ENCODE measurements around the gene EIF4G3.
"Not testable (repeated sequence)": the region's sequence is repeated elsewhere in the genome, so short reads cannot be mapped to it uniquely, and the experiment has no call there.

Gene EIF4G3

DNA sequence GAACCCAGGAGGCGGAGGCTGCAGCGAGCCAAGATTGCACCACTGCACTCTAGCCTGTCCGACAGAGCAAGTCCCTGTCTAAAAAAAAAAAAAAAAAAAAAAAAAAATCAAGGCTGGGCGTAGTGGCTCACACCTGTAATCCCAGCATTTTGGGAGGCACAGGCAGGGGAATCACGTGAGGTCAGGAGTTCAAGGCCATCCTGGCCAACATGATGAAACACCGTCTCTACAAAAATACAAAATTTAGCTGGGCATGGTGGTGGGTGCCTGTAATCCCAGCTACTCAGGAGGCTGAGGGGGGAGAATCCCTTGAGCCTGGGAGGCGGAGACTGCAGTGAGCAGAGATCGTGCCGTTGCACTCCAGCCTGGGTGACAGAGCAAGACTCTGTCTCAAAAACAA is 387.1 kb downstream of the EIF4G3 start:
- not testable (repeated sequence) for DNase-seq

DNA sequence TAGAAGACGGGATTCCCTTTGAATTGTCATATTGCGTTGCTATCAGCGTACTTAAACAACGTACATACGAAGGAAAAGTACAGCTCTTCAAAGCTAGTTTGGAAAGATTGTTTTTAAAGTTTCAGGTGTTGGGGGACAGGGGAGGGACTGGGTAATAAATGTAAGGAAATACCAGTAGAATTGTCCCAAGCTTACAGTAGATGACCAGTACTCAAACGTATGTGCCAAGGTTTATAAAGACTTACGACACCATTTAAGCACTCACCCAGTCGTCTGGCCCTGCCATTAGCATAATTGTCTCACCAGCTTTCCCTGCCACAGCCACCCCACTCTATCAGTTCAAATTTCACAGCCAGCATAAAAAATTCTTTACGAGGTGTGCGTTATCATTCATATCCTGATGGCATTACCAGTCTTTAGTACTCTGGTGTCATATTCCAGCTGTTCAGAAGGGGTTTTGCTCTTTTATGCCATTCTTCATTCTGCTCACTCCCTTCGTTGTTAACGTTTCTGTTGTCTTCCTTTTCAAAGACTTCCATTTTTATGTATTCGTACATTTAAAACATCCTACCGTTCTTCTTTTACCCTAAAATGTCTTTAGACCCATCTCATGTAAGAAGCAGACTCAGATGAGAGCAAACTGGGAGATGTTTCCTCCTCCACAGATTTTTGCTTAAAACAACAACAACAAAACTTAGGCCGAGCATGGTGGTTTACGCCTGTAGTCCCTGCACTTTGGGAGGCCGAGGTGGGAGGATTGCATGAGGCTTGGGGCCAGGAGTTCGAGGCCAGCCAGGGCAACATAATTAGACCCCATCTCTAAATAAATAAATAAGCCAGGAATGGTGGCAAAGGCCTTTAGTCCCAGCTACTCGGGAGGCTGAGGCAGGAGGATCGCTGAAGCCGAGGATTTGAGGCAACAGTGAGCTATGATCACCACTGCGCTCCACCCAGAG is 388.6 kb downstream of the EIF4G3 start:
- DNase-seq = no peak

DNA sequence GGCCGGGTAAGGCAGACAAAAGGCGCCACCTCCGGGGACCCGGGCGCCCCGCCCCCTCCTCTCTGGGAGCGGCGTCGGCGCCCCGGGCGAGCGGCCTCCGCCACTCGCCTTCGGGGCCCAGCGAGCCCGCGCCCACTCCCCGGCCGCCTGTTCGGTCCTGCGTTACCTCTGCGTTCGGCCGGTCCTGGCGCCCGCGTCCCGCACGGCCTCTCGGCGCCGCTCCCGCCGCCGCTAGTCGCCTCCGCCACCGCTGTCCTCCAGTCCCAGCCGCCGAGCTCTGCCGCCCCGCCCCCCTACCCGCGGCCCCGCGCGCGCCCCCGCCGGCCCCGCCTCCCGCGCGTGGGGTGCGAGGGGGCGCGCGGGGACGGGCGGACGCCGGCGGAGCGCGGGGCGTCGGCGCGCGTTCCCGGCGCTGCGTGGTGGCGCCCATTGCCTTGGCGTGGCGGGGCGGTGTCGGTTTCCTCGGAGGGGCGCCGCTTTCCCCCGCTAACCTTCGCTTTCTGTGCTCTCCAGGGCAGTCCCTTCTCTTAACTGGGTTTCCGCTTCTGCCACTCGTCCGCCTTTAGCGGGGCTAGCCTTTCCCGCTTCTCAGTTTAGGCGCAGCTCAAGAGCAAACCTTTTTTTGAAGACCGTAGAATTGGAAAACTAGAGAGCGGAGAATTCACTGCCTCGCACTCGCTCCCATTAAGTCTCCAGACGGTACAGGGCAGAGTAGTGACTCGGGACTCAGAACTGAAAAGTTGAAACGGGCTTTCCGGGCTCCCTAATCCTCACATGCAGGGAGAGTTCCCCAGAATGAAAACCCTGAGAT is 389.5 kb downstream of the EIF4G3 start, which contains the start of gene HP1BP3:
Gene HP1BP3, minus strand, starts transcription at position 279 of the 811 bp plus-strand sequence. CDS start 6,867 bp downstream, outside the sequence.
- DNase-seq = peak; percentile 78

DNA sequence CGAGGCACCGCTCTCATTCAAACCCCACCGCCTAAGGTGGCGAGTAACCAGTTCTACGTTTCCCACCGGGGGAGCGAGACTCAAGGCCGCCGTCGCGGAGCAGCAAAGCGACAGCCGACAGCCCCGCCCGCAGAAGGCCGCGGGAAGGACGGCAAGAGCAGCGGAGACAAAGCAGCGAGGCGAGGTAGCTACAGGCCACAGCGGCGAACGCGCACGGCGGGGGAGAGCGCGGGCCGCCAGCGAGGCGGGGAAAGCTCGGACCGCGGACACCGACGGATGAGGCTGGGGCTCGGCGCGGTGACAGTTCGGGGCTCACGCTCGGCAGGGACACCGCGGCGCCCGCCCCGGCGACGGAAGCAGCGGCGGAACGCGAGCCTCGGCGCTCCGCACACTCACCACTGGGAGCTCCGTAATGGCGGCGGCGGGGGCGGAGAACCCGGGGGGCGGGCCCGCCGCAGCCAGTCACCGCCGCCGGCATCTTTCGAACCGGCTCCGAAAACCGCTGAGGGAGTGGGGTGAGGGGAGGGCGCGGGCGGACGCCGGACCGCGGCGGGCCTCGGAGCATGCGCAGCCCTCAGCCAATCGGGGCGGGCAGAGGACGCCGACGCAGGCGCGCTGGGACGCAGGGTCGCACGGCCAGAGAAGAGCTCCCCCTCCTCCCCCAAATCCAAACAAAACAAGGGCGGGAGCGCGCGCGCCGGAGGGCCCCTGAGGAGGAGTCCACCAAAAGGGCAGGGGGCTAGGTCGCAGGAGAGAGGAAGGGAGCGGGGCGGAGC is 390.3 kb downstream of the EIF4G3 start:
- DNase-seq = peak; percentile 90

DNA sequence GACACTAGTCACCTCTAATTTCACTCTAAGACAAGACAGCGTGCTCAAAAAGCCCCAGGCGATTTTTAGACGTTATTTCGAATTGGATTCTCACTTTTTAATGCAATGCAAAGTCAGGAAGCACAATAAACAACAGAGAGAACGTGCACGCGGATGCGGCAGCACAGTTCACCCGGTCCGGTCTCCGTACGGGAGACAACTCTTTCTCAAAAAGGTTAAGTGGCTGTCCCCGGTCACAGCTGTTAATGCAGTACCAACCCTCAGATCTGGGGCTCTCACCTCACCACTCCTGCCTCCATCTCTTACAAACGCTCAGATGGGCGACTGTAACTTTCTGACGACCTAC is 390.8 kb downstream of the EIF4G3 start:
- no peak for DNase-seq

DNA sequence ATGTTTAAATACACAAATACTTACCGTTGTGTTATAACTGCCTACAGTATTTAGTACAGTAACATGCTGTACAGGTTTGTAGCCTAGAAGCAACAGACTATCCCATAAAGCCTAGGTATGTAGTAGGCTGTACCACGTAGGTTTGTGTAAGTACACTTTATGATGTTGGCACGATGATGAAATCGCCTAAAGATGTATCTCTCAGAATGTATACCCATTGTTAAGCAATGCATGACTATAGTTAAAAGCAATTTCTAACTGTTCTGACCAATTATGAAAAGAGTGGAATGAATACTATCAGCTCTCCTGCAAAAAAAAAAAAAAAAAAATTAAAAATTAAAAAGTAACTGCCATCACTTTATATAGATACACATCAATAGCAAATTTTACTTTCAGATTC is 401.0 kb downstream of the EIF4G3 start:
- no peak for DNase-seq

DNA sequence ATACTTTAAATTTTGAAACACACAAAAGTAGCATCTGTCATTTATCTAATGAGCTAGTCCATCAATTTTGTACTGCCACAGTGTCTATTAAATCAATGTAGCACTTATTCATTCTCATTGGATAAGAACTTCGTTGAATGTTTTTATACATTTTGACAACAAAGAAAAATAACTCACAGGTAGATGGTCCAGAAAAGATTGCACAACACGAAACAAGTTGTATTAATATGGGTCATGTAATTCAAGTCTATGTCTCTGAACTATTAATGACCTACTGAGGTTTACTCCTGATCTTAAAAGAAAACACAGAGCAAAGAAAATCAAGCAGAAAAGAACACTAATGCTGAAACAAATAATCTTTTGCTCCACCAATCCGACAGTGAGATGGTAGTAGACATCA is 404.9 kb downstream of the EIF4G3 start:
- DNase-seq = no peak

DNA sequence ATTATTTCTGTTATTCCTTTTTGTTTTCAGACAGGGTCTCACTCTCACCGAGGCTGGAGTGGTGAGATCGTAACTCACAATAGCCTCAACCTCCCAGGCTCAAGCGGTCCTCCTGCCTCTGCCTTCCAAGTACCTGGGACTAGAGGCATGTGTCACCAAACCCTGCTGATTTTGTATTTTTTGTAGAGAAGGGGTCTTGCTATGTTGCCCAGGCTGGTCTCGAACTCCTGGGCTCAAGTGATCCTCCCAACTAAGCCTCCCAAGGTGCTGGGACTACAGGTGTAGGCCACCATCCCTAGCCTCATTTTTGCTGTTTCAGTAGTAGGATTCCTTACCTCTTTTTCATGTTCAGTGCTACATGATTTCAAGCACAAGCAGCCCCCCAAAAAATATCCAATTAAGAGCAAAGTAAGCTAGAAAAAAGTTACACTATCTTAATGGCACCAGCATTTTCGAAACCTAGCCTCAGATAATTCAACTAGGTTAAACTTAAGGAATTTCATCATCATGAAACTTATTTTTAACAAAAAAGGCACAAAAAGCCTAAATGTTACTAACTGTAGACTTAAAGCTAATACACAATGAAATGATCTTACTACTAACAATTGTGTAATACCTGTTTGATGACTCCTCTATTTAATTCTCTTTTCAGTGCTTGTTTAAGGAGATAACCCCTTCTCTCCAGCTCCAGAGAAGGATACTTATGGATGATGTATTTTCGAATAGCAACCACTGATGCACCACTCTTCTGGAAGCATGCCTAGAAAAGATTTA is 406.2 kb downstream of the EIF4G3 start:
- DNase-seq = no peak

DNA sequence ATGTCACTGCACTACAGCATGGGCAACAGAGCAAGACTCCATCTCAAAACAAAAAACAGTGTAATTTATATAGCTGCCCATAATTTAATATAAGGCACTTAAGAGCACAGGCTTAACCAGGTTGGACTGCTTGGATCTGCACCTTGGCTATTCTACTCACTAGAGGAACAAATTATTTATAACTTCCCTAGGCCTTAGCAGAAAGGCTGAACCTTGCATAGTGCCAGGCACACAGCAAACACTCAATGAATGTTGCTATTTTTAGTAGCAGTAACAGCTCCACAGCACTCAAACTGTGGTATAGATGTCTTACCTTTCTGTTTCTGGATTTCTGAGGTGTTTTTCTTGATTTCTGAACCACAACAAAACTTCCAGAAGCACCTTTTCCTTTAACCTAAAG is 409.4 kb downstream of the EIF4G3 start:
- no peak for DNase-seq

DNA sequence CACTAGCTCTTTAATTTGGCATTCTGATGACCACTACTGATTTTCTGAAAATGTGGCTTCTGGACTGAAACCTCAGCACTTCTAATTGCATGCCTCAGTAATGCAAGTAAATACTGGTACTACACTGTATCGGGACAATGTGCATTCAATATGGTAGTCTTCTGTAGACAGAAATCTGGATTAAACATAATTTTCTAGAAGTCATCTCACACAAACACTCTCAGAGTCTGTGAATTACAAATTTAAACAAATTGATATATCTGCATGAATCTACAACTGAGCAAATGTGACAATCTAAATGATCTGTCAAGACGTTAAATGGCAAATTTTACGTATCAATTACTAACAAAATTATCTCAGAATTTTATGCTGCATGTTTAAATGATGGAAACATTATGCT is 413.3 kb downstream of the EIF4G3 start:
- no peak for DNase-seq

DNA sequence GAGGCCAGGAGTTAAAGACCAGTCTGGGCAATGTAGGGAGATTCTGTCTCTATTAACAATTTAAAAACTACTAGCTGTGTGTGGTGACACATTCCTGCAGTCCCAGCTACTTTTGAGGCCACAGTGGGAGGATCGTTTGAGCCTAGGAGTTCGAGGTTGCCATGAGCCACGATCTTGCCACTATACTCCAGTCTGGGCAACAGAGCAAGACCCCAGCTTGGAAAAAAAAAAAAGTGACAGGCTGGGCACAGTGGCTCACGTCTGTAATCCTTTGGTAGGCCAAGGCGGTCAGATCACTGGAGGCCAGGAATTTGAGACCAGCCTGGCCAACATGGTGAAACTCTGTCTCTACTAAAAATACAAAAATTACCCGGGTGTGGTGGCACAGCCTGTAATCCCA is 416.4 kb downstream of the EIF4G3 start:
- no peak for DNase-seq

Data from GOT3 (cell line).